Esophagus muscularis mucosa (tissue), 4 donors: ENCODE data around the gene RAB37. TPM values are rescaled to one million over a fixed set of nuclear protein-coding genes. Genes with fewer than 3 reads are reported as not detected.

Experiments
- DNase-seq: peaks from one replicate; pipeline ENCODE4 v3.0.0-alpha.2; 2017; ENCODE audit errors: extremely low spot score
- H3K27ac ChIP-seq, 4 donors: fragments of 200-600 bp; sonication (generic); replicated peaks in 1 of 4; 1 replicate in 3 of 4; 2 replicates in 1 of 4; pipeline ENCODE4 v1.5.1; 2016 to 2019; ENCODE audit warnings: mild to moderate bottlenecking in 1 of 4
- H3K27me3 ChIP-seq, 4 donors: fragments of 200-600 bp; sonication (generic); one replicate each; pipeline versions ENCODE4 v1.5.1 to v1.6.0; 2016 to 2019
- H3K36me3 ChIP-seq, 4 donors: fragments of 200-600 bp; sonication (generic); one replicate each; pipeline ENCODE4 v1.5.1; 2016 to 2019
- H3K4me1 ChIP-seq, 4 donors: fragments of 200-600 bp; sonication (generic); one replicate each; pipeline ENCODE4 v1.5.1; 2016 to 2019
- H3K4me3 ChIP-seq, 4 donors: fragments of 200-600 bp; sonication (generic); 1 replicate in 2 of 4; 2 replicates in 2 of 4; pipeline ENCODE4 v1.5.1; 2016 to 2019; ENCODE audit warnings: mild to moderate bottlenecking in 4 of 4, moderate library complexity in 1 of 4
- H3K9me3 ChIP-seq, 4 donors: fragments of 200-600 bp; sonication (generic); 1 replicate in 3 of 4; 2 replicates in 1 of 4; pipeline ENCODE4 v1.5.1; 2016 to 2019
- EP300 ChIP-seq: sonication (generic); formaldehyde crosslinking; IDR thresholded peaks from one replicate; pipeline ENCODE4 v1.6.1; 2017; ENCODE audit warnings: antibody characterized with exemption
- POLR2A ChIP-seq: fragments of 450-650 bp; IDR thresholded peaks from one replicate; pipeline ENCODE4 v1.6.1; 2017; ENCODE audit warnings: antibody characterized with exemption, moderate library complexity, mild to moderate bottlenecking, low read depth
- POLR2AphosphoS5 ChIP-seq, 2 donors: sonication (generic); formaldehyde crosslinking; IDR thresholded peaks; one replicate each; pipeline ENCODE4 v1.6.1; 2017; ENCODE audit warnings: antibody characterized with exemption in 2 of 2
- WGBS: methylation state at CpG from one replicate; pipeline ENCODE4 v1.1.5; 2018; 5-methylcytosine and 5-hydroxymethylcytosine counted together
- intact Hi-C: fragments of 100-400 bp; cut with DNase I; formaldehyde crosslinking; loops from one replicate; pipeline ENCODE4 v1.15.1; 2023
- total RNA-seq, 4 donors: library from RNA; depleted of rRNA; stranded (reverse); fragments of >200 nt; gene quantifications; one replicate each; pipeline versions ENCODE4 v1.1.0 to v1.2.1, GENCODE V29; 2016
- TF ChIP-seq, protein P1 (sequence below), 3 experiments: fragments of 200-600 bp in 2 of 3; fragments of 450-650 bp in 1 of 3; sonication (generic) in 2 of 3; IDR thresholded peaks; one replicate each; pipeline ENCODE4 v1.5.1; 2017 to 2019; ENCODE audit warnings: antibody characterized with exemption in 3 of 3, mild to moderate bottlenecking in 2 of 3, moderate library complexity in 1 of 3

Gene RAB37
- total RNA-seq, 4 donors from 2014 or later, result 1.4 to 3.3 (median 2.5) TPM

DNA sequence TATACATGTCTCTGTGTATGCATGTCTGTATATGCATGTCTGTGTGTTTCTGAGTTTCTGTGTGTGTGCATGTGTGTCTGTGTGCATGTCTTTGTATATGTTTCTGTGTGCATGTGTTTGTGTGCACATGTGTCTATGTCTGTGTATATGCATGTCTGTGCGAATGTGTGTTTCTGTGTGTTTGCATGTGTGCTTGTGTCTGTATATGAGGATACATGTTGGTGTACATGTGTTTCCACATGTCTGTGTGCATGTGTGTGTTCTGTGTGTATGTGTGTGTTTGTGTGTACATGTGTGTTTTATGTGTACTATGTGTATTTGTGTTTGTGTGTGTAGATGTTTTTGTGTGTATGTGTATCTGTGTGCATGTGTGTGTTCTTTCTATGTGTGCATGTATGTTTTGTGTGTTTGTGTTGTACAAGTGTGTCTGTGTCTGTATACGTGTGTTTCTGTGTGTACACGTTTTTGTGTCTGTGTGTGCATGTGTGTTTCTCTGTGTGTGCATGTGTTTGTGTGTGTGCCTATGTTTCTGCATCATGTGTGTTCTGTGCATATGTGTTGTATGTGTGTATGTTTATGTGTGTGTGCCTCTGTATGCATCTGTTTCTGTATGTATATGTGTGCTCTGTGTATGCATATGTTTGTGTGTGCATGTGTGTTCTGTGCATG is 8.9 kb upstream of the RAB37 start:
- Histone ChIP-seq H3K36me3 (no peaks in the 10 kb centered on the region), H3K4me3 (no peak overlapping the region), H3K27ac (no peak overlapping the region), H3K27me3 (peaks cover 0 to 41% (median 6%) of the 10 kb centered on the region in 4 donors), H3K4me1 (no peaks in the 10 kb centered on the region), H3K9me3 (no peaks in the 10 kb centered on the region)
- 96% methylated on average over 3 of the region's 3 CpGs for WGBS
- intact Hi-C loops, result no loop called here
- TF ChIP-seq POLR2A, result no peak
- DNase-seq, result no peak

DNA sequence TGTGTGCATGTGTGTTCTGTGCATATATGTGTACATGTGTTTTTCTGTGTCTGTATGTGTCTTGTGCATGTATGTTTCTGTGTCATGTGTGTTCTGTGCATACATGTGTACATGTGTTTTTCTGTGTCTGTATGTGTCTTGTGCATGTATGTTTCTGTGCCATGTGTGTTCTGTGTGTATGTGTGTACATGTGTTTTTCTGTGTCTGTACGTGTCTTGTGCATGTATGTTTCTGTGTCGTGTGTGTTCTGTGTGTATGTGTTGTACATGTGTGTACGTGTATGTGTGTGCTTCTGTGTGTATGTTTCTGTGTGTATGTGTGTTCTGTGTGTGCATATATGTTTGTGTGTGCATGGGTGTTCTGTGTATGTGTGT is 8.4 kb upstream of the RAB37 start:
- no peak for TF ChIP-seq POLR2A
- TF ChIP-seq, protein P1, sequence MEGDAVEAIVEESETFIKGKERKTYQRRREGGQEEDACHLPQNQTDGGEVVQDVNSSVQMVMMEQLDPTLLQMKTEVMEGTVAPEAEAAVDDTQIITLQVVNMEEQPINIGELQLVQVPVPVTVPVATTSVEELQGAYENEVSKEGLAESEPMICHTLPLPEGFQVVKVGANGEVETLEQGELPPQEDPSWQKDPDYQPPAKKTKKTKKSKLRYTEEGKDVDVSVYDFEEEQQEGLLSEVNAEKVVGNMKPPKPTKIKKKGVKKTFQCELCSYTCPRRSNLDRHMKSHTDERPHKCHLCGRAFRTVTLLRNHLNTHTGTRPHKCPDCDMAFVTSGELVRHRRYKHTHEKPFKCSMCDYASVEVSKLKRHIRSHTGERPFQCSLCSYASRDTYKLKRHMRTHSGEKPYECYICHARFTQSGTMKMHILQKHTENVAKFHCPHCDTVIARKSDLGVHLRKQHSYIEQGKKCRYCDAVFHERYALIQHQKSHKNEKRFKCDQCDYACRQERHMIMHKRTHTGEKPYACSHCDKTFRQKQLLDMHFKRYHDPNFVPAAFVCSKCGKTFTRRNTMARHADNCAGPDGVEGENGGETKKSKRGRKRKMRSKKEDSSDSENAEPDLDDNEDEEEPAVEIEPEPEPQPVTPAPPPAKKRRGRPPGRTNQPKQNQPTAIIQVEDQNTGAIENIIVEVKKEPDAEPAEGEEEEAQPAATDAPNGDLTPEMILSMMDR (IDR thresholded peaks at IDR 0.05), result no peak
- no peak for TF ChIP-seq EP300
- no peak for TF ChIP-seq POLR2AphosphoS5 (IDR thresholded peaks at IDR 0.05)
- H3K4me1 ChIP-seq, result no peaks in the 10 kb centered on the region
- H3K27me3 ChIP-seq, result peaks cover 0 to 47% (median 6%) of the 10 kb centered on the region in 4 donors
- no peak for DNase-seq
- H3K9me3 ChIP-seq, result no peaks in the 10 kb centered on the region
- H3K36me3 ChIP-seq, result no peaks in the 10 kb centered on the region
- no peak overlapping the region for H3K4me3 ChIP-seq
- no peak overlapping the region for H3K27ac ChIP-seq
- WGBS, result 86% methylated on average over 3 of the region's 3 CpGs
- intact Hi-C loops, result no loop called here

DNA sequence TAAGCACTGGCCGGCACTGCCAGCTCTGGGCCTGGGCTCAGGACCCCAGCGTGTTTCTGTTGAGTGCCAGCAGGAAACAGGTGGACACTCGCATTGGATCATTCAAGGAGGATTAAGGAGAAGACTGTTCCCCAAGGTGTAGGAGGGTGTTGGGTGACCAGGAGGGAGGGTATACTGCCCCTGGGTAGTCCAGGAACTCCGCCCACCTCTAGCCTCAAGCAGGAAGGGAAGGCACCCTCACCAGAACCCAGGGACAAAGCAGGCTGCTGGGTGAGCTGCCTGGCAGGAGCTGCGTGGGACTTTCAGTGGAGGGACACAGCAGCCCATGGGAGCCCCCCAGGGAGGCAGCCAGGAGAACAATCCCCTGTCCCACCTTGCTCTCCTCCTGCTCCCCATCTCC is 7.7 kb upstream of the RAB37 start:
- DNase-seq, result no peak
- H3K36me3 ChIP-seq, result no peaks in the 10 kb centered on the region
- intact Hi-C loops, result no loop called here
- WGBS, result 81% methylated on average over 3 of the region's 5 CpGs
- no peak overlapping the region for H3K27ac ChIP-seq
- H3K9me3 ChIP-seq, result no peaks in the 10 kb centered on the region
- no peak overlapping the region for H3K4me3 ChIP-seq
- H3K27me3 ChIP-seq, result peaks cover 0 to 47% (median 6%) of the 10 kb centered on the region in 4 donors
- H3K4me1 ChIP-seq, result no peaks in the 10 kb centered on the region
- TF ChIP-seq, protein P1 (IDR thresholded peaks at IDR 0.05), result no peak
- TF ChIP-seq EP300, result no peak
- no peak for TF ChIP-seq POLR2A
- TF ChIP-seq POLR2AphosphoS5 (IDR thresholded peaks at IDR 0.05), result no peak

- 86% methylated on average over 8 of the region's 15 CpGs for WGBS
These were observed 7.2 kb upstream of the RAB37 start for GRCh38 chr17:74729866-74730265.

DNA sequence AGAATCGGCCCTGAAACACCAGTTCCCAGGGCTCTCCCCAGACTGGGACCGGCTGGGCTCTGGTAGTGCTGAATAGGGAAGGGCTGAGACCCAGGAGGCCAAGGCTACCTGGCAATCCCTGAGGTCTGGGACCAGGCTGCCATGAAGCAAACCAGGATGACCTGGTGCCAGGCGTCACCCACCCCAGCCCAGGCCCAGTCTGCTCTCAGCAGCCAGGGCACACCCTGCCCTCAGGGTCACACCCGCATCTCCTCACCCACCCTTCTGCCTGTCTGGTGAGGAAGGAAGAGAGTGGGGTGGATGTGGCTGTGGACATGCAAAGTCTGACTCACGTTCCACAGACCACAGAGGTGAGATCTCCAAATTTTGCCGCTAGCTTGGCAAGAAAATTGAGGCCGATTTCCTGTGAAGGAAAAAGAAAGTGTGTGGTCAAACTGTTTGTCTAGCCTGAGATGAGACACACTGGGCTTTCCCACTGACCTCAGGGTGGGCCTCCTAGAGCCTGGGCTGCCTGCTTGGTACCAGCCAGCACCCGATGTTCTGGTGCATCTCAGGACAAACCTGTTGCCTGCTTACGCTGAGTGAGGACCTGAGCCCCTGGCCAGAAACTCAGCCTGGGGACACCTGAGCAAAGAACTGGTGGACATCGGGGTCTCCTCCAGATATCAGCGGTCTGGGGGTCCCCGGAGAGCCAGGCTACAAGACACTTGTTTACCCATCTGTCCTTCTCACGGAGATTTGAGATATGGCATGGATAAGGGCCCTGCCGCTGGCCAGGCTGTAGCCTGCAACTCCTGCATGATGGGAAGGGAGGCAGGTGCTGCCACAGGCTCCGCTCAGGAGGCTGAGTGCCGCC is 6.3 kb upstream of the RAB37 start:
- Histone ChIP-seq H3K4me1 (no peaks in the 10 kb centered on the region), H3K36me3 (no peaks in the 10 kb centered on the region), H3K9me3 (no peaks in the 10 kb centered on the region), H3K4me3 (no peak overlapping the region), H3K27ac (no peak overlapping the region), H3K27me3 (peaks cover 0 to 51% (median 6%) of the 10 kb centered on the region in 4 donors)
- intact Hi-C loops, result no loop called here
- no peak for DNase-seq
- TF ChIP-seq EP300 (no peak), POLR2AphosphoS5 (IDR thresholded peaks at IDR 0.05) (no peak), POLR2A (no peak)
- TF ChIP-seq, protein P1 (IDR thresholded peaks at IDR 0.05), result no peak
- WGBS, result 78% methylated on average over 11 of the region's 16 CpGs

More at GRCh38 chr17:74729866-74730265, 7.2 kb upstream of the RAB37 start:
- Histone ChIP-seq H3K4me3 (no peak overlapping the region), H3K4me1 (no peaks in the 10 kb centered on the region), H3K36me3 (no peaks in the 10 kb centered on the region), H3K27ac (no peak overlapping the region), H3K27me3 (peaks cover 0 to 47% (median 6%) of the 10 kb centered on the region in 4 donors), H3K9me3 (no peaks in the 10 kb centered on the region)
- DNase-seq, result no peak
- TF ChIP-seq EP300 (no peak), POLR2AphosphoS5 (IDR thresholded peaks at IDR 0.05) (no peak), POLR2A (no peak)
- TF ChIP-seq, protein P1 (IDR thresholded peaks at IDR 0.05), result no peak
- intact Hi-C loops, result no loop called here
